GM12801 (cell line): ENCODE results near the gene RASGRP4.

Experiments
- TF ChIP-seq, protein P1 (sequence below): IDR thresholded peaks from one replicate; pipeline ENCODE4 v1.5.1; 2011; ENCODE audit warnings: control low read depth; ENCODE audit not compliant: insufficient read length; ENCODE audit errors: extremely low read depth

Gene RASGRP4

GRCh38 chr19:38421856-38422255 lies 4.2 kb downstream of the RASGRP4 start:
- TF ChIP-seq, protein P1, sequence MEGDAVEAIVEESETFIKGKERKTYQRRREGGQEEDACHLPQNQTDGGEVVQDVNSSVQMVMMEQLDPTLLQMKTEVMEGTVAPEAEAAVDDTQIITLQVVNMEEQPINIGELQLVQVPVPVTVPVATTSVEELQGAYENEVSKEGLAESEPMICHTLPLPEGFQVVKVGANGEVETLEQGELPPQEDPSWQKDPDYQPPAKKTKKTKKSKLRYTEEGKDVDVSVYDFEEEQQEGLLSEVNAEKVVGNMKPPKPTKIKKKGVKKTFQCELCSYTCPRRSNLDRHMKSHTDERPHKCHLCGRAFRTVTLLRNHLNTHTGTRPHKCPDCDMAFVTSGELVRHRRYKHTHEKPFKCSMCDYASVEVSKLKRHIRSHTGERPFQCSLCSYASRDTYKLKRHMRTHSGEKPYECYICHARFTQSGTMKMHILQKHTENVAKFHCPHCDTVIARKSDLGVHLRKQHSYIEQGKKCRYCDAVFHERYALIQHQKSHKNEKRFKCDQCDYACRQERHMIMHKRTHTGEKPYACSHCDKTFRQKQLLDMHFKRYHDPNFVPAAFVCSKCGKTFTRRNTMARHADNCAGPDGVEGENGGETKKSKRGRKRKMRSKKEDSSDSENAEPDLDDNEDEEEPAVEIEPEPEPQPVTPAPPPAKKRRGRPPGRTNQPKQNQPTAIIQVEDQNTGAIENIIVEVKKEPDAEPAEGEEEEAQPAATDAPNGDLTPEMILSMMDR = no peak

- TF ChIP-seq, protein P1 = no peak
Measured at GRCh38 chr19:38420935-38421334, 5.1 kb downstream of the RASGRP4 start.

- TF ChIP-seq, protein P1 = no peak
Measured at GRCh38 chr19:38417544-38418506, 8.2 kb downstream of the RASGRP4 start.

DNA sequence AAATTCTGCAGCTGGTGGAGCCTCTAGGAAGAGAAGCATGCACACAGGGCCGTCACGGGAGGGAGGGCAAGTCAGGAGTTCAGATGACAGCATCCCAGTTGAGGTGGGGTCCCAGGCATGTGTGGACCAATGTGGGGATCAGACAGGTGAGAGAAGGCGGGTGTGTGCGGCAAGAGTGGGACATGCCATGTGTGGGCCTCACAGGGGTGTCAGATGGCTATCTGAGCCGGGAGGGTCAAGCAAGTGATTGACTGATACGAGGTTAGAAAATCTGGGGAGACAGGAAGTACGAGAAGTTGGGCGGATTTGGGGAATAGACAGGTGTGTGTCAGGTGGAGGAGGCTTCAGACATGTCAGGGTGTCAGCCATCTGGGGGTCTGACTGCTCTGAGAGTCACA lies 8.9 kb downstream of the RASGRP4 start:
- TF ChIP-seq, protein P1 = no peak

DNA sequence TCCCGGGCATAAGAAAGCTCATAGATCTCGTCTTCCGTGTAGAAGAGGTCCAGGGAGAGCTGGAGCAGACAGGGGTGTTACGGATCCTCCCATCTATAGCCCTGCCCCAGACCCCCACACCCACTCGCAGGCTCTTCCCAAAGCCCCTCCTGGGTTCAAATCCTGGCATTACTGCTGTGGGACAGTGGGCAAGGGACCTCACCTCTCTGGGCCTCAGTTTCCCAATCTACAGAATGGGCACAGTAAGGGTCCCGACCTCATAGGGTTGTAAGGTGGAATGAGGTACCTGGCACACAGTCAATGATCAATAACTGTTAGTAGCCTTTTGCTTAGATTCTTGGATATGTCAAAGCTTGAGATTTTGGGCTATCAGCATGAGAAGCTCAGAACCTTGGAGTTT lies 12.6 kb downstream of the RASGRP4 start:
- TF ChIP-seq, protein P1 = no peak

GRCh38 chr19:38412961-38413360 lies 13.1 kb downstream of the RASGRP4 start:
- TF ChIP-seq, protein P1 = no peak

- TF ChIP-seq, protein P1 = no peak
Measured at GRCh38 chr19:38412491-38412890, 13.5 kb downstream of the RASGRP4 start.
